HG03354 (cell line): ENCODE data around the gene OR51D1.
A peak's percentile ranks its signal among the peaks of the same experiment; 100 is the strongest.

Experiments
- ATAC-seq: cut with Tn5 transposase; IDR thresholded peaks from one replicate; pipeline ENCODE4 v1.9.1; 2021; ENCODE audit warnings: mild to moderate bottlenecking; ENCODE audit not compliant: unreplicated experiment, poor library complexity, severe bottlenecking

Gene OR51D1

DNA sequence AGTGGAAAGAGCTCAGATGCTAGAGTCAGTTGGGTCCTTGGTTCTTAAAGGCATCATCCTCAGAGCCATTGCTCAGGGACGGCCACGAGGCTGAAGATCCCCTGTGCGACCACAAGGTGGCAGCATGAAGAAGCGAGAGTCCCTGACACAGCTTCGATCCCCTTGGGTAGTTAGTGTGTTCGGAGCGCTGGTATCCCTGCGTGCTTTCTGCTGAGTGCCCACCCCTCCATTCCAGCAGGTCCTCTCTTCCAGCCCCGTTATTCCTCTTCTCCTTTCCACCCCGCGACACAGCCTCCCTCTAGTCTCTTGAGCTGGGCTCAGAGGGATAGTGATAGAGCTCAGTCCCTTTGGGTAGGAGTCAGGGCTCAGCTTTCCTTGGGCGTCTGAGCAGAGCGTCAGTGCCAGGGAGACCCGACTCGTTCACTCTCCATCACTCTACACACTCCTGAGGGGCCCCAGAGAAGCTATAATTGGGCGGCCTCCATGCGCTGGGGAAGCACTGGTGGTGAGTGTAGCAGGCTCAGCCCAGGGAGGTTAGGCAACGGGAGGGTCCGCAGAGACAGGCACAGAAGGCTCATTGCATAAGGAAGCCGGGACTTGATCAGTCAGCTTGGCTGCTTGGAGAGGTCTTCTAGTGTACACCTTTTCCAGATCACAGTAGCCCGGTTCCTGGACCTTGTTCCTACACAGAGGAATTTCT is at the start of gene OR51D1:
TSS of gene OR51D1 (plus strand) at position 516 of the 700 bp plus-strand sequence. CDS start 2,314 bp downstream, outside the sequence.
- ATAC-seq = peak; percentile 98

DNA sequence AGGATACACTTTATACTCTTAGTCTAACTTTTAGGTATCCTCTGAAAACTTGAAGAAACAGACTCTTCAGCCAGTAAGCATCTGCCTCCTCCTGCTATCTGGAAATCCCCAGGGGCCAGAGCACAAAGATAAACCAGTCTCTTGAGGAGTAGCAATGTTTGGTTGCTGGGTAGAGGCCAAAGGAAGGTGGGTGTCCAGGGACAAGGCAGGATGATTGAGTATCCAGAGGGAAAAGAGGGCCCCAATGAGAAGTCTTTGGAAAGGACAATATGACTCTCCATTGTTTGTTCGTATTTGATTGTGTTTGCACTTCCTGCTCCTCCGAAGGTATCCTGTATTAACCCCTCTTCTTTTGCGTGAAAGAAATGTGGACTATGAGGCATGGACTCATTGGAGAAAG is 48.3 kb upstream of the OR51D1 start:
- ATAC-seq = no peak

GRCh38 chr11:4593739-4594138 is 43.5 kb upstream of the OR51D1 start, which contains the start of gene OR52I1:
Gene OR52I1, plus strand, starts transcription at chr11:4594039. Its CDS starts 0 bp downstream, at chr11:4594039.
- no peak for ATAC-seq

- ATAC-seq = no peak
These were observed 32.2 kb upstream of the OR51D1 start for GRCh38 chr11:4605057-4605456.

DNA sequence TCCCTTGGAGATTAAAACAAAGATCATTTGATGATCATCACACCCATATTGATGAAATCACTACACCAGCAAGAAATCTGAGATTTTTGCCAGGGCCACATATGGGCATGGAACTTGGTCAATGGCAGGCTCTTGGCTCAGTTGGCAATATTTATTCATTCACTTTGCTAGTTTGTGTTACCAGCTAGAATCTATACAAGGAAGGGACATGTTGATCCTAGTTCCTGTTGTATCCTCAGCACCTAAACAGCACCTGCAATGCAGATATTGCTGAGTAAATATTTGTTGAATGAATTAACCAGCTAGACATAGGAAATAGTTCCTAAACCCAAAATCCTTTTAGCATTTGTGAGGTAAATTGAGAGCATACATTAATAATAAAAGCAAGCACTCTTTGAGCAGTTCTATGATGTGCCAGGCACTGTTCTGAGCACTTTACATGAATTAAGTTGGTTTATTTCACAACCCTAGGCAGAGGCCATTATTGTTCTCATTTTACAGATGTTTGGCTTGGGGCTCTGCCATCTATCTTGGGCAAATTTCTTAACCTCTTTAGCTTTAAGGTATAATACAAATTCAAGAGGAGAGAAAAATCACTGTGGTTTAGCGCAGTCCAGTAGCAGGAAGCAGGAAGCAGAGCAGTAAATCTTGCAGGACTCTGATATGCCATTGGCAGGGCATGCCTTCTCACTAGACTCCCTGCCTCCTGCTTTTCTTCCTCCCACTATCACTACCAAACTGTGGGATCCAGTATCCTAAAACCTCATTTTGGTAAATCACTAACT is 30.9 kb upstream of the OR51D1 start:
- no peak for ATAC-seq

DNA sequence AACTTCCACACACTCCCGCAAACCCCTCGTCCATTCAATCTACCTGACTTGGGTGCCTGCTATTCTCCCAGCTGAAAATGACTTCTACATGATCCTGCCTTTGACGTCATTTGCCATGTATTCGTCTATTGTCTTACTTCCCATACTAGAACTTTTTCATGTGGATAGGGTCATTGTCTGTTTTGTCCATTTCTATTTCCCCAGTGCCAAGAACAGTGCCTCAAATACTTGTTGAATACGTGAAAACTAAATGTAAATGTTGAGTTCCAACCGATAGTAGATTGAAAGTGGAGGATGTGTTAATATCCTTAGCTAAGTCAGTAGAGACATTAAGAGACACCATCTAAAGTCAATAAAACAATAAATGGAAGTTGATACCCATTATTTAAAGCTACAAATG is 30.2 kb upstream of the OR51D1 start:
- ATAC-seq = no peak

- ATAC-seq = peak; percentile 100
These were observed 29.3 kb upstream of the OR51D1 start, which contains the start of gene TRIM68 for GRCh38 chr11:4607781-4608666. Gene TRIM68, minus strand, starts transcription at chr11:4608231. Its CDS starts 2,727 bp downstream, at chr11:4605504.

DNA sequence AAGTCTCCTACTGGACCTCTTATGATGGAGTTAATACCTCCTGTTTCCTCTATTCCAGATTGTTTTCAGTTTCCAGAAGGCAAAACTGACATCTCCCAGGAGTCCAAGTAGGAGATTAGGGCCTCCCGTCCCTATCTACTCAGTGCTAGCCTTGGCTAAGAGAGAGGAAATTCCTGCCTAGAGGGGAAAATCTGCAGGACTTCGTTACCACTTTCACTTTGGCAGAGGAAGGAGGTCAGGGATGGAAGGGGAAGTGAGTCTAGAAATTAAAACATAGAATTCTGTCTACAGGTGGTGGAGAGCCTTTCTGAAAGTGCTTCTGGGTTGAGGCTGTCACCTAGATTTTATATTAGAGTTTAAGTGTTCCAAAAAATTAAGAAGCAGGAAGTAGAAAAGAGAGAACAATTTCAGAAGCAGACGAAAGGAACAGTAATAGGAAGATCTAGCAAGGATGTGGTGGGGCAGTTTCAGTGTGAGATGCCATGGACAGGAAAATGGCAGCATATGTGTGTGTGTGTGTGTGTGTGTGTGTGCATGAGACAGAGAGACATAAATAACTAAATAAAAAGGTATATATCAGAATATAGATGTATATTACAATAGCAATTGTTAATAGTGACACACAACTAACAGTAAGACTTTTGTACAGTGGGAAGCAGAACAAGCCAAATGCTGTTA is 26.9 kb upstream of the OR51D1 start:
- ATAC-seq = no peak

DNA sequence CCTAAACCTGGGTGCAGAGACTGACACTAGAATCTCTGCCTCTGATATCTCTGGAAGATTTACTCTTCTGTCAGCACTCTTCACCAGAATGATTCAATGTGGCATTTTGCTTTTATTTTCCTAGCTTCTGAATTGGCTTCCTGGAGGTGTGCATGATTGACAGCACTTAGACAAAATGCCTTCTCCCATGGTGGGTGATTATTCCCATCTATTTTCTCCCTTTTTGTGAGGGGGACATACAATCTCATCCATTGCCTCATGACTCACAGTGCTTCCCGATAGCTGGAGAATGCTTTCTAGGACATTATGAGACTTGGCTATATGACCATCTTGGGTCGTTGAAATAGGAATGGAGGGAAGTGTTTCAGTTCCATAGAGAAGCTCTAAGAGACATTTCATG is 25.3 kb upstream of the OR51D1 start:
- ATAC-seq = no peak

- ATAC-seq = no peak
These were observed 21.3 kb upstream of the OR51D1 start for GRCh38 chr11:4615856-4616444.

- no peak for ATAC-seq
These were observed 17.8 kb upstream of the OR51D1 start for GRCh38 chr11:4619514-4619913.

DNA sequence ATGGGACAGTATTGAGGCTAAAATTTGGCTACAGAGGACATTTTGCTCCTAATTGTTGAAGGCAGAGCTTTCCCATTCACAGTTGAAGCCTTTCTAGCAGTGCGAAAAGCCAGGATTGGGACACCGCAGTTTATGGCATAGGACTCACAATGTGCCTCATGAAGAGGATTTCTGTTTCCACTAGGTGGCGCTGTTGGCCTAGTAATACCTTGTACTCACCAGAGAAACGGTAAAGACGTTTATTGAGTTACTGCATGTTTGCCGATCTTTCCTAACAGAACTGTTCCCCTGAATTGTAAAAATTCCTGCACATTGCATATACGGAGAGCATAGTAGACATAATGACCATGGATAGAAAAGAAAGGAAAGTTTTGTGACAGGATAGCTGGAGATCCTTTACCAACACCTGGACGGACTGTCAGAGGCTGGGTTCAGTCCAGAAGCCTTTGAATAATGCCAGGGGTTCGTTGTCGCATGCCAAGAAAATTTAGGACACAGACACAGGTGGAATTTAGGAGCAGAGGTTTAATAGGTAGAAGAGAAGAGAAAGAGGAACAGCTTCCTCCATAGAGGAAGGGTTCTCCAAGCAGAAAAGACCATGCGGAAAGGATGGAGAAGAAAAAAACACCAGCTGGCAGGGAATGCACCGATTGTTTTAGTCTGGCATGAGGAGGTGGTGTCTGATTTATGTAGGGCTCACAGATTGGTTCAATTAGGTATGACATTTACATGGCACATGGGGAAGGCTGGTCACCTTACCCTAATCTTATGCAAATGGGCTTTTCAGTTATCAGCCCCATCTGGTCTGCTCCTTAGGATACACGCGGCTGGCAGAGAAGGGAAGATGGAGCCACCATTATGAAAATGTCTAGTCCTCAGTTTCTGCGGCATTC is 10.8 kb upstream of the OR51D1 start:
- peak; percentile 78 for ATAC-seq

- no peak for ATAC-seq
These were observed 1.1 kb upstream of the OR51D1 start for GRCh38 chr11:4636136-4636535.

DNA sequence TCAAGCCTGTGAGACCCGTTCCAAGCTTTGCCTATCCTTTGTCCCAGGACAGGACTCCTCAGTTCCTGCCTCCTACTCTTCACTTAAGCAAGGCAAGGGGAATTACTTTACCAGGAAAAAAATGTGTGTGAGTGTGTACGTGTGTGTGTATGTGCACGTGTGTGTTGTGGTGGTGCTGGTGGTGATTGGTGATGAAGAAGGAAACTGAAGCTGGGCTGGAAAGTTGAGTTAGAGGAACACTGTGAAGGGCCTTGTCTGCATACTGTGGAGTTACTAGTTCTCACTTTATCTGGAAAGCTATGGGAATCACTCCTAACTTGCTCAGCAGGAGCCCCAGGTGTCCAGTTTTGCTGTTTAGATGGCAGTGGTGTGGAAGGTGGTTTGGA is 378 bp downstream of the OR51D1 start:
- no peak for ATAC-seq

DNA sequence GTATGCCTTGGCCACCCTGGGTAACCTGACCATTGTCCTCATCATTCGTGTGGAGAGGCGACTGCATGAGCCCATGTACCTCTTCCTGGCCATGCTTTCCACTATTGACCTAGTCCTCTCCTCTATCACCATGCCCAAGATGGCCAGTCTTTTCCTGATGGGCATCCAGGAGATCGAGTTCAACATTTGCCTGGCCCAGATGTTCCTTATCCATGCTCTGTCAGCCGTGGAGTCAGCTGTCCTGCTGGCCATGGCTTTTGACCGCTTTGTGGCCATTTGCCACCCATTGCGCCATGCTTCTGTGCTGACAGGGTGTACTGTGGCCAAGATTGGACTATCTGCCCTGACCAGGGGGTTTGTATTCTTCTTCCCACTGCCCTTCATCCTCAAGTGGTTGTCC is 2.7 kb downstream of the OR51D1 start:
- no peak for ATAC-seq

GRCh38 chr11:4641501-4641900 is 4.2 kb downstream of the OR51D1 start:
- ATAC-seq = no peak

- no peak for ATAC-seq
These were observed 4.8 kb downstream of the OR51D1 start for GRCh38 chr11:4642043-4642442.

- ATAC-seq = no peak
These were observed 5.8 kb downstream of the OR51D1 start for GRCh38 chr11:4643076-4643475.
